Right lobe of liver (tissue), 4 donors: ENCODE data around the gene SHC4.

Source experiments
- POLR2A ChIP-seq: fragments of 450-650 bp; IDR thresholded peaks from one replicate; pipeline ENCODE4 v1.6.1; 2017; ENCODE audit warnings: antibody characterized with exemption, mild to moderate bottlenecking
- TF ChIP-seq, protein P1 (sequence below), 4 donors: fragments of 200-600 bp in 3 of 4; fragments of 450-650 bp in 1 of 4; IDR thresholded peaks; one replicate each; pipeline versions ENCODE4 v1.5.1 to v1.8.0; 2016 to 2022; ENCODE audit warnings: antibody characterized with exemption in 4 of 4, mild to moderate bottlenecking in 2 of 4
- donor health status: DM: no; HTN: no; CAD: no.
- donor health status: DM: no; HTN: no; CAD: no.
- donor health status: DM: no; HTN: yes; CAD: no.

- TF ChIP-seq, protein P1, sequence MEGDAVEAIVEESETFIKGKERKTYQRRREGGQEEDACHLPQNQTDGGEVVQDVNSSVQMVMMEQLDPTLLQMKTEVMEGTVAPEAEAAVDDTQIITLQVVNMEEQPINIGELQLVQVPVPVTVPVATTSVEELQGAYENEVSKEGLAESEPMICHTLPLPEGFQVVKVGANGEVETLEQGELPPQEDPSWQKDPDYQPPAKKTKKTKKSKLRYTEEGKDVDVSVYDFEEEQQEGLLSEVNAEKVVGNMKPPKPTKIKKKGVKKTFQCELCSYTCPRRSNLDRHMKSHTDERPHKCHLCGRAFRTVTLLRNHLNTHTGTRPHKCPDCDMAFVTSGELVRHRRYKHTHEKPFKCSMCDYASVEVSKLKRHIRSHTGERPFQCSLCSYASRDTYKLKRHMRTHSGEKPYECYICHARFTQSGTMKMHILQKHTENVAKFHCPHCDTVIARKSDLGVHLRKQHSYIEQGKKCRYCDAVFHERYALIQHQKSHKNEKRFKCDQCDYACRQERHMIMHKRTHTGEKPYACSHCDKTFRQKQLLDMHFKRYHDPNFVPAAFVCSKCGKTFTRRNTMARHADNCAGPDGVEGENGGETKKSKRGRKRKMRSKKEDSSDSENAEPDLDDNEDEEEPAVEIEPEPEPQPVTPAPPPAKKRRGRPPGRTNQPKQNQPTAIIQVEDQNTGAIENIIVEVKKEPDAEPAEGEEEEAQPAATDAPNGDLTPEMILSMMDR (IDR thresholded peaks at IDR 0.05) = no peak
- TF ChIP-seq POLR2A = no peak
Observed at GRCh38 chr15:48940508-48940907, 23.2 kb downstream of the SHC4 start.
